Iris pigment epithelial cell (primary cell): ENCODE measurements around the gene FRAS1.
"Not testable (repeated sequence)": the region's sequence is repeated elsewhere in the genome, so short reads cannot be mapped to it uniquely, and the experiment has no call there.

Experiments used
- DNase-seq: peaks from one replicate; pipeline ENCODE4 v3.0.0-alpha.2; 2011; ENCODE audit warnings: low read depth

Gene FRAS1

GRCh38 chr4:78288327-78288726 lies 231.2 kb downstream of the FRAS1 start:
- DNase-seq: no peak

GRCh38 chr4:78291277-78291676 lies 234.2 kb downstream of the FRAS1 start:
- DNase-seq: no peak

GRCh38 chr4:78292341-78292740 lies 235.2 kb downstream of the FRAS1 start:
- DNase-seq: no peak

GRCh38 chr4:78292856-78293255 lies 235.7 kb downstream of the FRAS1 start:
- no peak for DNase-seq

GRCh38 chr4:78293348-78293747 lies 236.2 kb downstream of the FRAS1 start:
- DNase-seq: peak; percentile 53

- DNase-seq: peak; percentile 85
These were observed 236.7 kb downstream of the FRAS1 start for GRCh38 chr4:78293821-78294301.

GRCh38 chr4:78296261-78296660 lies 239.1 kb downstream of the FRAS1 start:
- no peak for DNase-seq

GRCh38 chr4:78297116-78297800 lies 240.1 kb downstream of the FRAS1 start:
- DNase-seq: peak; percentile 59

GRCh38 chr4:78298618-78299017 lies 241.5 kb downstream of the FRAS1 start:
- DNase-seq: peak; percentile 64

GRCh38 chr4:78299565-78299972 lies 242.4 kb downstream of the FRAS1 start:
- peak; percentile 42 for DNase-seq

GRCh38 chr4:78307263-78307662 lies 250.1 kb downstream of the FRAS1 start:
- not testable (repeated sequence) for DNase-seq

- no peak for DNase-seq
These were observed 251.4 kb downstream of the FRAS1 start for GRCh38 chr4:78308517-78308916.

- DNase-seq: no peak
These were observed 252.2 kb downstream of the FRAS1 start for GRCh38 chr4:78309352-78309751.

GRCh38 chr4:78310007-78310739 lies 253.1 kb downstream of the FRAS1 start:
- DNase-seq: no peak

GRCh38 chr4:78310740-78311115 lies 253.6 kb downstream of the FRAS1 start:
- no peak for DNase-seq

GRCh38 chr4:78311306-78311705 lies 254.2 kb downstream of the FRAS1 start:
- no peak for DNase-seq

GRCh38 chr4:78312989-78313753 lies 256.0 kb downstream of the FRAS1 start:
- DNase-seq: no peak

GRCh38 chr4:78313754-78314120 lies 256.6 kb downstream of the FRAS1 start:
- DNase-seq: no peak

- no peak for DNase-seq
These were observed 261.0 kb downstream of the FRAS1 start for GRCh38 chr4:78318126-78318525.

- peak; percentile 31 for DNase-seq
These were observed 263.3 kb downstream of the FRAS1 start for GRCh38 chr4:78320349-78320935.

GRCh38 chr4:78322032-78322431 lies 264.9 kb downstream of the FRAS1 start:
- DNase-seq: no peak

GRCh38 chr4:78323439-78323838 lies 266.3 kb downstream of the FRAS1 start:
- DNase-seq: no peak
